Measurements from ENCODE around the gene UBASH3A. TPM values are rescaled to one million over a fixed set of nuclear protein-coding genes. Genes with fewer than 3 reads are reported as not detected.
A peak's percentile ranks its signal among the peaks of the same experiment; 100 is the strongest.

UBASH3A gene
- total RNA-seq, 1 donor from 2014 or later: 86.0 TPM

DNA sequence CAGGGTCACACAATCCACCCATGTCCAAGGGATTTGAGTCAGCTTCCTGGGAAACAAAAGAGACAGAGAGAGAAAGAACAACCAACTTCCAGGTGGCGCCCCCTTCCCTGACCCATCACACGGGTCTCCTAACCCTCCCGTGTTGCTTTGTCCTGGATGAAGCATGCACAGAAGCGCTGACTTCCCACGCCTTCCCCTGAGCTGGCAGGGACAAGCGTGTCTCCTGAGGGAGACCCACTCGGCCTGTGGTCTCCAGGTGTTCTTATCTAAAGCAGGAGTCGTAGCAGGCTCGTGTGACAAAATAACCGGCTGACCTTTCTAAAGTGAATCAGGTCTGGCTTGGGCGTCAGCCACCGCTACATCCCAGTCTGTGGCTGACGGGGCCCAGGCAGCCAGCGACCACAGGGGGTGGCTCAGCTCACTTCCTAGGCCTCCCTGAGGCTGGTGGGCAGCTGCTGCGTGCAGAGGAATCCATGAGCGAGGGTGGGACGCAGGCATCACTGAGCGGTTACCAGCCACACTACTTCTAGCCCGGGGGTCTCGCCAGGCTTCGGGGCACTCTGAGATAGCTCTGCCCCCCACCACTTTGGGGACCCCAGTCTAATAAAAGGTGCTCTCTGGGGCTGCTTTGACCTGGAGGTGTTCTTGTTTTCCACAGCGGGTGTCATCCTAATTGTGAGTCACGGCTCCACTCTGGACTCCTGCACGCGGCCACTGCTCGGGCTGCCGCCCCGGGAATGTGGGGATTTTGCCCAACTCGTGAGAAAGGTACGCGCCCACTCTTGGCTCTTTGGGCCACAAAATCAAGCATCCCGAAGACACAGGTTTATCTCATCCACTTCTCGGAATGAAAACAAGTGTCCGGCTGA lies 40.4 kb downstream of the UBASH3A start:
- Mint-ChIP-seq H3K4me3 (ENCODE audit: low read depth) (no peak overlapping the region), H3K27me3 (ENCODE audit: low read depth) (no peaks in the 10 kb centered on the region), H3K9me3 (peaks cover 4% of the 10 kb centered on the region), H3K27ac (peak overlapping the region; percentile 70), H3K36me3 (ENCODE audit: low read depth) (peaks cover 99% of the 10 kb centered on the region), H3K4me1 (ENCODE audit: low read depth) (peaks cover 59% of the 10 kb centered on the region)
- intact Hi-C loops (cut with micrococcal nuclease): no loop called here
- no peak for DNase-seq (ENCODE audit: low spot score)

DNA sequence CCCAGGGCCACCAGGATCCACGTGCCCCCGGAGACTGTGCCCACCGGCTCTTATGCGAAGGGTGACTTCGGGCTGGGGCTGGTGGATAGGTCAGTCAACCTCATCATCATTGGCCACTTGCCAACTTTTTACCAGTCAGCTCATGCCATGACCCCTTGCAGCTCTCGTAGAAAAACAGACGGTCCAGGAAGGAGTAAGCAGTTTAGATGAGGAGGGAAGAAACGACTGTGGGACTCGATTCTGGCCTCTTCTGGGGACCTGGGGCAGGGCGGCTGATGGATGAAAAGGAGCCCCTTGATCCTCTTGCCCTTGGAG lies 41.0 kb downstream of the UBASH3A start:
- intact Hi-C loops (cut with micrococcal nuclease): no loop called here
- Mint-ChIP-seq H3K4me1 (ENCODE audit: low read depth) (peaks cover 59% of the 10 kb centered on the region), H3K27me3 (ENCODE audit: low read depth) (no peaks in the 10 kb centered on the region), H3K36me3 (ENCODE audit: low read depth) (peaks cover 95% of the 10 kb centered on the region), H3K4me3 (ENCODE audit: low read depth) (no peak overlapping the region), H3K9me3 (peaks cover 3% of the 10 kb centered on the region), H3K27ac (no peak overlapping the region)
- DNase-seq (ENCODE audit: low spot score): no peak

DNA sequence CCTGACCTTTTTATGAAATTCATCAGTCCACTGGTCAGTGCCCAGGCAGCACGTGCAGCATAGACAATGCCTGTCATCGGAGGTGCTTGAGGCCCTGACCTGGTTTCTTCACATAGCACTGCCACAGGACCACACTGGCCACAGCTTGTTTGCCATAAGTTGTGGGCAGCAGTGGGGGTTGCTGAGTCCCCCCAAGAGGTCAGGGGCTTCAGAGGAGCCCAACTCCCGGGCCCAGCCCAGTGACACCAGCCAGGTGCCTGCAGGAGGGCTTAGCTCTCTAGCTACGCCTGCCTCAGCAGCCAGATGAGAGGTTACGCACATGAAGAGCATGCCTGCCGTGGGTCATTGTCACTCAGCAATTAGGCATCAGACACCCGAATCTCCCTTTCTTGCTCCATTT lies 41.6 kb downstream of the UBASH3A start:
- Mint-ChIP-seq H3K27ac (peak overlapping the region; percentile 75), H3K4me1 (ENCODE audit: low read depth) (peaks cover 59% of the 10 kb centered on the region), H3K36me3 (ENCODE audit: low read depth) (peaks cover 94% of the 10 kb centered on the region), H3K9me3 (no peaks in the 10 kb centered on the region), H3K27me3 (ENCODE audit: low read depth) (no peaks in the 10 kb centered on the region), H3K4me3 (ENCODE audit: low read depth) (no peak overlapping the region)
- DNase-seq (ENCODE audit: low spot score): no peak
- intact Hi-C loops (cut with micrococcal nuclease): no loop called here

DNA sequence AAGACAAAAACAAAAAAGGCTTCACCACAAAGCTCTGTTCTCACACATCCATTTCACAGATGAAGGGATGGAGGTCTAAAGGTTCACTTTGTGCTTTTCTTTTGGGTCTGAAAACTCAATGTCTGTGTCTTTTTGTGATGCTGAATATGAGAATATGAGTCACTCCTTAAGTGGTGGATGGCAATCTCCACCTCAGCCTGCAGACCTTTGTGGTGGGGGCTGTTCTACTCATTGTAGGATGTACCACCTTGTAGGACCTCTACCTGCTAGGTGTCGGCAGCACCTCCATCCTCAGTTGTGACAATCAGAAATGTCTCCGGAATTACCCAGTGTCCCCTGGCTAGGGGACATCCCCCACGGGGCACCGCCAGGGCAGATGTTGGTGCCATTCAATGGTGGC lies 42.8 kb downstream of the UBASH3A start:
- no peaks in the 10 kb centered on the region for H3K9me3 Mint-ChIP-seq
- H3K4me3 Mint-ChIP-seq (ENCODE audit: low read depth): no peak overlapping the region
- peaks cover 59% of the 10 kb centered on the region for H3K4me1 Mint-ChIP-seq (ENCODE audit: low read depth)
- H3K27me3 Mint-ChIP-seq (ENCODE audit: low read depth): no peaks in the 10 kb centered on the region
- intact Hi-C loops (cut with micrococcal nuclease): no loop called here
- peaks cover 82% of the 10 kb centered on the region for H3K36me3 Mint-ChIP-seq (ENCODE audit: low read depth)
- no peak for DNase-seq (ENCODE audit: low spot score)
- H3K27ac Mint-ChIP-seq: peak overlapping the region; percentile 75

DNA sequence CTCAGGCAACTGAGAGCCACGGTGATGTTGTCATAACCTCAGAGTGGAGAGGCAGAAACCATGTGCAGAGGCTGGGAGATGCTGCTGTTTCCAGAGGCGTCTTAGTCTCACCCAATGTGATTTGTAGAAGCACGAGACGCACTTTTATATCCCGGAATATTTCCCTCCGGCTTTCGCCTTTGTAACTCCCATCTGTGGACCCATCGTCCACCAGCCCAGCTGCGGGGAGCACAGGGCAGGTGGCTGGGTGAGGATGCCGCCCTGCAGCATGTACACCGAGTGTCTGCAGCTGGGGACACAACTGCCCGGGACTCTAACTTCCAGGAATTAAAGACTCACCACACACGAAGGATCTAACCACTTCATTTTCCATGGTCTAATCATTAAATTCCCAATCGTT lies 43.5 kb downstream of the UBASH3A start:
- no peak overlapping the region for H3K4me3 Mint-ChIP-seq (ENCODE audit: low read depth)
- DNase-seq (ENCODE audit: low spot score): no peak
- peak overlapping the region; percentile 75 for H3K27ac Mint-ChIP-seq
- H3K4me1 Mint-ChIP-seq (ENCODE audit: low read depth): peaks cover 55% of the 10 kb centered on the region
- no peaks in the 10 kb centered on the region for H3K9me3 Mint-ChIP-seq
- intact Hi-C loops (cut with micrococcal nuclease): no loop called here
- H3K27me3 Mint-ChIP-seq (ENCODE audit: low read depth): no peaks in the 10 kb centered on the region
- peaks cover 76% of the 10 kb centered on the region for H3K36me3 Mint-ChIP-seq (ENCODE audit: low read depth)

DNA sequence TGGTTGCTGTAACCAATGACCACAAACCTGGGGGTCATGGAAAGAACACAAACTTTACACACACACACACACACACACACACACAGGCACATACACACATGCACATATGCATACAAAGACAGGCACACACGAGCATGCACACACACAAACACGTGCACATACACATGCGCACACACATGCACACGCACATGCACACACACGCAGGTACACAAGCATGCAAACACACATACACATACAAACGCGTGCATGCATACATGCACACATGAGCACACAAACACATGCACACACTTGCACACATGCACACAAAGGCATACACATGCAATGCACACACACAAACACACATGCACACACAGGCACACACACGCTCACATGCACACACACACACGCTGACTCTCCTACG lies 44.0 kb downstream of the UBASH3A start:
- DNase-seq (ENCODE audit: low spot score): no peak
- Mint-ChIP-seq H3K9me3 (no peaks in the 10 kb centered on the region), H3K36me3 (ENCODE audit: low read depth) (peaks cover 70% of the 10 kb centered on the region), H3K27ac (peak overlapping the region; percentile 3), H3K4me1 (ENCODE audit: low read depth) (peaks cover 52% of the 10 kb centered on the region), H3K27me3 (ENCODE audit: low read depth) (no peaks in the 10 kb centered on the region), H3K4me3 (ENCODE audit: low read depth) (no peak overlapping the region)
- intact Hi-C loops (cut with micrococcal nuclease): no loop called here

DNA sequence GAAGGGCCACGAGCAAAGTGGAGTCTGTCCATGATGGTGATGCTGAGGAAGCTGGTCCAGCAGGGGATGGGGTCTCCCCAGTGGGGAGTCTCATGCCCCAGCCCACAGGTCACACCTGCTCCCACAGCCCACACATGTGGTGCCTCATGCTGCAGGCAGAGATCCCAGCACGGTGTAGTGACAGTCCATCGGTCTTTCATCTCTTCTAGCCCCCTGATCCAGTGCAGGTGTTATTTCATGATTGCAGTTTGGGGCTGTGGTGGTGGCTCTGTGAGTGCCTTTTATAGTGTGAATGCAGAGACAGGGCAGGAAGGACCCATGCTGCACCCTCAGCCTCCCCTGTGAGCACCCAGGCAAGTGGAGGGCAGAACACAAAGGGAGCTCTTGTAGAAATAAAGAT lies 45.0 kb downstream of the UBASH3A start:
- Mint-ChIP-seq H3K27ac (peak overlapping the region; percentile 87), H3K4me1 (ENCODE audit: low read depth) (peaks cover 53% of the 10 kb centered on the region), H3K27me3 (ENCODE audit: low read depth) (no peaks in the 10 kb centered on the region), H3K9me3 (no peaks in the 10 kb centered on the region), H3K4me3 (ENCODE audit: low read depth) (no peak overlapping the region), H3K36me3 (ENCODE audit: low read depth) (peaks cover 61% of the 10 kb centered on the region)
- no peak for DNase-seq (ENCODE audit: low spot score)
- intact Hi-C loops (cut with micrococcal nuclease): no loop called here

DNA sequence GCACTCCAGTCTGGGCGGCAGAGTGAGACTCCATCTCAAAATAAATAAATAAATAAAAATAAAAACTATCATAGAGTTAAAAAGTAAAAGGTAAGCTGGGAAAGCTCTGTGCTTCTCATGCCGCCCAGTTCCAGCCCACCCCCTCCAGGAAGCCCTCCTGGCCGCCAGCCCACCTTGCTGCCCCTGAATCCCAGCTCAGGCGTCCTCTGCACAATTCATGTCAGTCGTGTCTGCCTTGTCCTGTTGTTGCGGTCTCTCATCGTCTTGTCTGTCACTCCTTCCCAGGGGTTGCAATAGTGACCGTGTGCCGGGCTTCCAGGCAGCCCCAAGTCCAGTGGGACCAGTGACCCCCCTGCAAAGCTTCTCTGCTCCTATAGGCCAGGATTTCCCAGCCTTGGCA lies 48.2 kb downstream of the UBASH3A start:
- DNase-seq (ENCODE audit: low spot score): no peak
- H3K27ac Mint-ChIP-seq: no peak overlapping the region
- H3K36me3 Mint-ChIP-seq (ENCODE audit: low read depth): peaks cover 29% of the 10 kb centered on the region
- H3K9me3 Mint-ChIP-seq: no peaks in the 10 kb centered on the region
- no peak overlapping the region for H3K4me3 Mint-ChIP-seq (ENCODE audit: low read depth)
- no peaks in the 10 kb centered on the region for H3K27me3 Mint-ChIP-seq (ENCODE audit: low read depth)
- intact Hi-C loops (cut with micrococcal nuclease): loop anchor here (10.0 kb wide), 1 partner anchor 307 kb away; no protein-coding TSS in a partner anchor
- H3K4me1 Mint-ChIP-seq (ENCODE audit: low read depth): peaks cover 52% of the 10 kb centered on the region

DNA sequence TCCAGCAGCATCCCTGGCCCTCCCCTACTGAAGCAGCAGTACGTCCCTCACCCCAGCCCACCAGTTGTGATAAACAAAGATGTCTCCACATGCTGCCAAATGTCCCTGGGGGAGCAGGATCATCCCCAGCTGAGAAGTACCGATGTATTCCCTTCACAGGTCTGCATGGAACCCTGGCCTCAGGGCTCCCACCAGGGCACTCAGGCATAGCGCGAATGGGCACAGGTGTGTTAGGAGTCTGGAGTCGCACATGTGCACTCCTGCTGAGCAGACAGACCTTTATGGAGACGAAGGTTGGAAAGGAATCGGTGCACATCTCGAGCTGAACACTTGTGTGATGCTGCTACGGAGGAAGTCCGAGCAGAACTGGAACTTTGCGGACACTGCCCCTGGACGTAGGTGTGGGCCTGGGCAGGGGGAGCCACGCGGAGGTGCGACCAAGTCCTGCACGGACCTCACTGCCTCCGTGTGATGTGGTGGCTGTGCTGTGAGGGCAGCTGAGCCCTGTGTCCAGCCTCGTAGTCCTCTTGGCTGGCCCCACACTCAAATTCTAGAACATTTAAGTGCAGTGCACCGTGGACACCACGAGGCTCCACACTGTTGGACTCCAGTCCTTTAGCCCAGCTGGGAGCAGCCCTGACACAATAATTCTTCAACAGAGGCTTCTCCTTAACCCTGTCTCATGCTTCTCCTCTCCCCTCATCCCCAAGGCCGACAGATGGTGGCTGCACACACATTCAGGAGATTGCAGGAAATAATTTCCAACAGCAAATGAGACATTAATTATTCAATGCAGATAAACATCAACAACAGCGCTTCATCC lies 48.9 kb downstream of the UBASH3A start:
- H3K4me1 Mint-ChIP-seq (ENCODE audit: low read depth): peaks cover 51% of the 10 kb centered on the region
- H3K4me3 Mint-ChIP-seq (ENCODE audit: low read depth): no peak overlapping the region
- no peaks in the 10 kb centered on the region for H3K9me3 Mint-ChIP-seq
- DNase-seq (ENCODE audit: low spot score): no peak
- H3K36me3 Mint-ChIP-seq (ENCODE audit: low read depth): peaks cover 22% of the 10 kb centered on the region
- no peak overlapping the region for H3K27ac Mint-ChIP-seq
- intact Hi-C loops (cut with micrococcal nuclease): loop anchor here (10.0 kb wide), 1 partner anchor 308 kb away; no protein-coding TSS in a partner anchor
- H3K27me3 Mint-ChIP-seq (ENCODE audit: low read depth): no peaks in the 10 kb centered on the region

DNA sequence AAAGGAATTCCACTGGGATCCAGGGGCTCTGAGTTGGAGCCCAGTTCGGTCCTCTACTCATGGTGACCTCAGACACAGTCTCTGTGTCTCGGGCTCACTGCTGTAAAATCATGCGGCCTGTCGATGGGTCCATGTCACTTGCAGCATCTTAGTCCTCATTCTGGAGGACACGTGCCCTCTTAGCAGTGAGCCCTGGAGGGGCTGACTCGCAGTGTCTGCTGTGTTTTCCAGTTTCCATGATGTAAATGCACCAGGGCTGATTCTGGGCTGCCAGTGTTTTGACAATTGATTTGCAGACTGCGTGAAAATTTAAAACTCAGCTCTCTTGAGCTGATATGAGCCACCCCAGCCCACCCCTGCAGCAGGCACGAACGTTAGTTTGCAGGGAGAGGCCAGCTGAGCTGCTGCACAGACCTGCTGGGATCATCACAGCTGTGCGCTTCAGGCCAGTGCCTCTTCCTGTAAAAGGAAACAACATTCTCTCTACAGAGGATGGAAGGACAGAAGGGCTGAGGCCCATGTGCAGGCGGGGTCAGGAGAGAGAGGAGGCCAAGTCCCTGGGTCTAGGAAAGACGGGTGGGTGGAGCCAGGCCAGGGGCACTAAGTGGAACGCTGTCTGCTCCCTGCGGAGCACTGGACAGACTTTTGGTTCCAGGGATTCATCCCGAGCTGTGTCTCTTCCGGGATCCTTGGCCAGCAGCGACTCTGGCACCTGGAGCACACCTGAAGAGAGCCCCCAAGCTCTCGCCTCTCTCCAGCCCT lies 49.7 kb downstream of the UBASH3A start:
- H3K36me3 Mint-ChIP-seq (ENCODE audit: low read depth): peaks cover 14% of the 10 kb centered on the region
- intact Hi-C loops (cut with micrococcal nuclease): loop anchor here (10.0 kb wide), 1 partner anchor 309 kb away; no protein-coding TSS in a partner anchor
- H3K4me1 Mint-ChIP-seq (ENCODE audit: low read depth): peaks cover 48% of the 10 kb centered on the region
- DNase-seq (ENCODE audit: low spot score): no peak
- H3K4me3 Mint-ChIP-seq (ENCODE audit: low read depth): no peak overlapping the region
- H3K27ac Mint-ChIP-seq: no peak overlapping the region
- H3K27me3 Mint-ChIP-seq (ENCODE audit: low read depth): no peaks in the 10 kb centered on the region
- no peaks in the 10 kb centered on the region for H3K9me3 Mint-ChIP-seq

DNA sequence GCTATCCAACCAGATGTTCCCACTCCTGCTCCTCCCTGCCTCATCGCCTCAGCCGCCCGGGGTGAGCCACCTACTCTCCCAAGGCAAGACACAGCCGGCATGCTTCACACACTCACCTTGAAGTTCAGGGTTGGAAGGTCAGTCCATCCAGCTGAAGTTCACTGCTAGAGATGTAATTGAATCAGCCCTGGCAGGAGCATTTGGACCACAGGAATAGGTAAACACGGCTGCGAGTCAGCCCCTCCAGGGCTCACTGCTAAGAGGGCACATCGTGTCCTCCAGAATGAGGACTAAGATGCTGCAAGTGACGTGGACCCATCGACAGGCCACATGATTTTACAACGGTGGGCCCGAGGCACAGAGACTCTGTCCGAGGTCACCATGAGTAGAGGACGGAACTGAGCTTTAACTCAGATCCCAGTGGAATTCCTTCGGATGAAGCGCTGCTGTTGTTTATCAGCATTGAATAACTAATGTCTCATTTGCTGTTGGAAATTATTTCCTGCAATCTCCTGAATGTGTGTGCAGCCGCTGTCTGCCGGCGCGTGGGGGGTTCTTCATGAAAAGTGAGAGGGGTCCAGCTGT lies 50.4 kb downstream of the UBASH3A start:
- DNase-seq (ENCODE audit: low spot score): no peak
- Mint-ChIP-seq H3K4me1 (ENCODE audit: low read depth) (peaks cover 41% of the 10 kb centered on the region), H3K27me3 (ENCODE audit: low read depth) (no peaks in the 10 kb centered on the region), H3K4me3 (ENCODE audit: low read depth) (no peak overlapping the region), H3K9me3 (no peaks in the 10 kb centered on the region), H3K36me3 (ENCODE audit: low read depth) (peaks cover 8% of the 10 kb centered on the region), H3K27ac (no peak overlapping the region)
- intact Hi-C loops (cut with micrococcal nuclease): loop anchor here (10.0 kb wide), 1 partner anchor 309 kb away; no protein-coding TSS in a partner anchor

DNA sequence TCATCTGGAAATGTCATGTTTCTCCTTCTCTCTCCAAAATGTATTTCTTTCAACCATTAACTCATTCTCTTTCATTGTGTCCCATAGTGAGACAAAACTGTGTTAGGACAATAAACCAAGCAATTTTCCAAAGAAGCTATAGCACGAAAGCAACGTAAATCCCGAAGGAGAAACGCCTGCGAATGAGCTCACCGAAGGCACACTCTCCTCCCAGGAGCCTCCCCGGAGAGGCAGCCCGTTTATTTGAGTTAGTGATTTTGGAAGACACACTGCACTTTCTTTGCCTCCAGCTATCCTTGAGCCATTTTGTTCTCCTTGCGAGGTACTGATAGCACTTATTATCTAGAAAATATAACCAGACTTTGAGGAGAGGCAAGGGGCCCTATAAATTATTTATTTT lies 51.1 kb downstream of the UBASH3A start:
- H3K4me1 Mint-ChIP-seq (ENCODE audit: low read depth): peaks cover 34% of the 10 kb centered on the region
- intact Hi-C loops (cut with micrococcal nuclease): loop anchor here (10.0 kb wide), 1 partner anchor 310 kb away; no protein-coding TSS in a partner anchor

More for the DNA sequence above, 51.1 kb downstream of the UBASH3A start:
- Mint-ChIP-seq H3K4me3 (ENCODE audit: low read depth) (no peak overlapping the region), H3K9me3 (no peaks in the 10 kb centered on the region), H3K27me3 (ENCODE audit: low read depth) (no peaks in the 10 kb centered on the region), H3K27ac (no peak overlapping the region), H3K36me3 (ENCODE audit: low read depth) (peaks cover 4% of the 10 kb centered on the region)
- DNase-seq (ENCODE audit: low spot score): no peak

All from activated T-helper 2 cell treated with anti-CD3 and anti-CD28 coated beads, Interferon-gamma antibody, Interleukin-2, Interleukin-4, amounts not matched to agents 10 μg/mL and 5 μg/mL and 100 μg/mL, durations not matched to agents 14 hours and 24 hours and 36 hours (primary cell).